K562 (cell line): ENCODE measurements around the gene PTRH2. TPM values are rescaled to one million over a fixed set of nuclear protein-coding genes. Genes with fewer than 3 reads are reported as not detected.

ENCODE experiments used
- ATAC-seq: fragments of 200-7000 bp; cut with Tn5 transposase; 3 replicates; pipeline ENCODE4 v1.9.1; 2020; ENCODE audit warnings: moderate library complexity
- BruUV-seq: library from RNA; stranded (reverse); fragments of 400-500 nt; replicated peaks from 2 replicates; lab custom pipeline; 2021; lab: Mats Ljungman, UMichigan
- CTCF ChIA-PET: fragments of 300-600 bp; formaldehyde crosslinking; extraction: SDS; loops from one replicate; lab custom pipeline; 2021; ENCODE audit warnings: low intra/inter-chr PET ratio; lab: Yijun Ruan, JAX
- POLR2A ChIA-PET: fragments of 300-600, 350-650 bp; sonication (Branson Sonifier 250); formaldehyde crosslinking; extraction: SDS; loops from one replicate; lab custom pipeline; 2021; ENCODE audit warnings: antibody characterized with exemption, inconsistent platforms; lab: Yijun Ruan, JAX
- DNase-seq, 4 experiments: peaks; one replicate each; pipeline versions ENCODE4 v3.0.0 to v3.0.0-alpha.2; 2011 to 2018; ENCODE audit warnings: low spot score in 3 of 4, mixed read lengths in 3 of 4; ENCODE audit errors: extremely low read depth in 1 of 4
- FAIRE-seq: peaks from 2 replicates; lab custom pipeline; 2011; peaks lifted over from hg19 to GRCh38; lab: Jason Lieb, UNC
- H2AFZ ChIP-seq: 2 replicates; pipeline ENCODE4 v1.6.0; 2011; ENCODE audit warnings: low read depth, low read length, control low read depth, inconsistent platforms
- H3K27ac ChIP-seq: fragments of 200-600 bp; 3 replicates; pipeline ENCODE4 v1.8.0; 2011; ENCODE audit warnings: low read depth, mild to moderate bottlenecking, control low read depth, inconsistent platforms, low read length, moderate library complexity, mixed read lengths; ENCODE audit errors: extremely low read depth
- H3K27me3 ChIP-seq, 2 experiments: fragments of 300-600 bp in 1 of 2; 2 replicates in 1 of 2; 3 replicates in 1 of 2; pipeline versions ENCODE4 v1.6.0 to v1.8.0; 2011; ENCODE audit warnings: inconsistent platforms in 2 of 2, low read length in 2 of 2, mild to moderate bottlenecking in 1 of 2, mixed read lengths in 1 of 2, moderate library complexity in 1 of 2; ENCODE audit not compliant: control insufficient read depth in 2 of 2, insufficient read depth in 2 of 2
- H3K36me3 ChIP-seq: fragments of 300-600 bp; 3 replicates; pipeline ENCODE4 v1.8.0; 2011; ENCODE audit warnings: mild to moderate bottlenecking, low read length, inconsistent platforms; ENCODE audit not compliant: control insufficient read depth, insufficient read depth
- H3K4me1 ChIP-seq, 2 experiments: fragments of 200-600 bp in 1 of 2; replicated peaks in 1 of 2; 2 replicates in 1 of 2; 3 replicates in 1 of 2; pipeline versions ENCODE4 v1.5.1 to v1.8.0; 2011; ENCODE audit warnings: inconsistent platforms in 2 of 2, low read length in 2 of 2, mild to moderate bottlenecking in 1 of 2, mixed read lengths in 1 of 2, moderate library complexity in 1 of 2; ENCODE audit not compliant: control insufficient read depth in 2 of 2, insufficient read depth in 2 of 2
- H3K4me2 ChIP-seq: 2 replicates; pipeline ENCODE4 v1.6.1; 2011; ENCODE audit warnings: low read length, control low read depth, inconsistent platforms, mixed read lengths; ENCODE audit not compliant: insufficient read depth
- H3K4me3 ChIP-seq: fragments of 200-600 bp; sonication (generic), shearing (Covaris generic); 2 replicates; pipeline ENCODE4 v1.5.1; 2016; ENCODE audit warnings: control low read depth, inconsistent platforms
- H3K79me2 ChIP-seq: fragments of 200-600 bp; 3 replicates; pipeline ENCODE4 v1.8.0; 2011; ENCODE audit warnings: low read length, inconsistent platforms; ENCODE audit not compliant: control insufficient read depth, insufficient read depth
- H3K9ac ChIP-seq, 2 experiments: 2 replicates each; pipeline versions ENCODE4 v1.6.0 to v1.6.1; 2011; ENCODE audit warnings: low read depth in 2 of 2, low read length in 2 of 2, control low read depth in 1 of 2, inconsistent platforms in 1 of 2, mild to moderate bottlenecking in 1 of 2, mixed read lengths in 1 of 2; ENCODE audit not compliant: insufficient read depth in 1 of 2
- H3K9me1 ChIP-seq: one replicate; pipeline ENCODE4 v1.6.0; 2011; ENCODE audit warnings: inconsistent platforms, mild to moderate bottlenecking, low read length, moderate library complexity; ENCODE audit not compliant: control insufficient read depth, insufficient read depth
- H3K9me3 ChIP-seq: replicated peaks from 2 replicates; pipeline ENCODE4 v1.5.1; 2011; ENCODE audit warnings: low read depth, low read length, inconsistent platforms; ENCODE audit not compliant: control insufficient read depth, insufficient read depth
- H4K20me1 ChIP-seq: replicated peaks from 2 replicates; pipeline ENCODE4 v1.6.1; 2011; ENCODE audit warnings: low read length, inconsistent platforms, mixed read lengths; ENCODE audit not compliant: control insufficient read depth, insufficient read depth
- KDM4B ChIP-seq, 2 experiments: fragments of 450-650 bp in 1 of 2; sonication (generic) in 1 of 2; IDR thresholded peaks; 2 replicates each; pipeline ENCODE4 v1.6.1; 2016 to 2017; ENCODE audit warnings: borderline replicate concordance in 2 of 2, antibody characterized with exemption in 1 of 2, low read depth in 1 of 2, mild to moderate bottlenecking in 1 of 2
- PCBP1 ChIP-seq: fragments of 200-400 bp; formaldehyde crosslinking; IDR thresholded peaks from 2 replicates; pipeline ENCODE4 v1.6.1; 2018; ENCODE audit warnings: mild to moderate bottlenecking, low read depth, low read length; ENCODE audit not compliant: poor library complexity, severe bottlenecking
- PTTG1 ChIP-seq: fragments of 450-650 bp; IDR thresholded peaks from 2 replicates; pipeline ENCODE4 v1.6.1; 2016; ENCODE audit warnings: low read depth, mild to moderate bottlenecking, missing genetic modification characterization, missing compliant biosample characterization
- SIRT6 ChIP-seq: IDR thresholded peaks from one replicate; pipeline ENCODE4 v1.6.1; 2012; ENCODE audit warnings: low read depth, mild to moderate bottlenecking, control low read depth, inconsistent platforms, low read length, moderate library complexity
- ZNF12 ChIP-seq: sonication (generic); formaldehyde crosslinking; IDR thresholded peaks from 2 replicates; pipeline ENCODE4 v1.4.0; 2020; ENCODE audit warnings: mild to moderate bottlenecking, missing genetic modification reagents
- ZNF282 ChIP-seq: sonication (generic); formaldehyde crosslinking; IDR thresholded peaks from 2 replicates; pipeline ENCODE4 v1.8.1; 2023; ENCODE audit warnings: missing genetic modification reagents
- ZNF764 ChIP-seq: fragments of 250-450 bp; sonication (Bioruptor Pico); IDR thresholded peaks from 2 replicates; pipeline ENCODE4 v1.4.0; 2020; ENCODE audit warnings: low read depth, mild to moderate bottlenecking, moderate library complexity
- WGBS: fragments of 100-300 bp; shearing (Covaris generic); methylation state at CpG from one replicate; pipeline ENCODE4 v1.1.6; 2016; ENCODE audit warnings: low coverage, mixed read lengths; ENCODE audit not compliant: insufficient coverage; ENCODE audit errors: missing lambda C conversion rate; 5-methylcytosine and 5-hydroxymethylcytosine counted together
- in situ Hi-C: fragments of 300-500 bp; cut with MboI; formaldehyde crosslinking; loops from 4 replicates; pipeline ENCODE4 v1.15.0; 2018; ENCODE audit warnings: inconsistent platforms, mixed read lengths
- intact Hi-C: fragments of 100-400 bp; cut with micrococcal nuclease; formaldehyde crosslinking; loops from 2 replicates; pipeline ENCODE4 v1.14.2; 2022
- polyA plus RNA-seq, 8 experiments: library from polyadenylated mRNA; depleted of rRNA in 4 of 8; stranded (reverse) in 5 of 8; unstranded in 3 of 8; fragments of >200 nt; fragmentation: Nextera tagmentation in 2 of 8; fragmentation: Illumina TruSeq in 1 of 8; extraction: Ambion mirVana in 2 of 8; extraction: Trizol in 1 of 8; gene quantifications; 2 replicates each; pipeline versions ENCODE4 v1.2.1 to v1.2.3, GENCODE V29; 2011 to 2014; ENCODE audit warnings: inconsistent platforms in 1 of 8, missing spikeins in 1 of 8
- total RNA-seq, 7 experiments: library from RNA; depleted of rRNA in 6 of 7; stranded (reverse); fragments of >200 nt in 6 of 7; fragmentation: Illumina TruSeq in 2 of 7; extraction: Trizol in 2 of 7; gene quantifications; 2 replicates each; pipeline versions ENCODE4 v1.2.1 to v1.2.3, GENCODE V29; 2011 to 2021; ENCODE audit warnings: low replicate concordance in 1 of 7
- TF ChIP-seq, protein P1 (sequence below), 3 experiments: fragments of 200-800 bp in 1 of 3; sonication (Bioruptor generic) in 1 of 3; sonication (generic) in 1 of 3; formaldehyde crosslinking in 1 of 3; IDR thresholded peaks; 2 replicates each; pipeline versions ENCODE4 v1.6.1 to v1.8.0; 2016 to 2022; ENCODE audit warnings: mild to moderate bottlenecking in 2 of 3, missing compliant biosample characterization in 2 of 3, missing genetic modification characterization in 2 of 3, missing genetic modification reagents in 1 of 3
- TF ChIP-seq, protein P2 (sequence below), 2 experiments: fragments of 450-650 bp; conservative IDR thresholded peaks; 2 replicates each; pipeline ENCODE4 v1.6.1; 2017; ENCODE audit warnings: mild to moderate bottlenecking in 2 of 2, moderate library complexity in 2 of 2
- TF ChIP-seq, protein P3 (sequence below): fragments of 450-650 bp; IDR thresholded peaks from 2 replicates; pipeline ENCODE4 v1.6.1; 2016; ENCODE audit warnings: borderline replicate concordance

PTRH2 gene
- total and polyA plus RNA-seq, 9 of the 15 experiments (the other 6 are each of a cell fraction or from before 2014, with no cell fraction given), result 53.1 to 210 (median 126) TPM

- TF ChIP-seq, protein P1, sequence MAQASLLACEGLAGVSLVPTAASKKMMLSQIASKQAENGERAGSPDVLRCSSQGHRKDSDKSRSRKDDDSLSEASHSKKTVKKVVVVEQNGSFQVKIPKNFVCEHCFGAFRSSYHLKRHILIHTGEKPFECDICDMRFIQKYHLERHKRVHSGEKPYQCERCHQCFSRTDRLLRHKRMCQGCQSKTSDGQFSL (CRISPR knock-in tag; IDR thresholded peaks at IDR 0.05), result no peak
- TF ChIP-seq, protein P1 (tag; IDR thresholded peaks at IDR 0.05), result no peak
- TF ChIP-seq ZNF282 (CRISPR knock-in tag) (no peak), PTTG1 (tag) (no peak), SIRT6 (peak; percentile 34), ZNF764 (CRISPR knock-in tag) (no peak)
- TF ChIP-seq, protein P2, sequence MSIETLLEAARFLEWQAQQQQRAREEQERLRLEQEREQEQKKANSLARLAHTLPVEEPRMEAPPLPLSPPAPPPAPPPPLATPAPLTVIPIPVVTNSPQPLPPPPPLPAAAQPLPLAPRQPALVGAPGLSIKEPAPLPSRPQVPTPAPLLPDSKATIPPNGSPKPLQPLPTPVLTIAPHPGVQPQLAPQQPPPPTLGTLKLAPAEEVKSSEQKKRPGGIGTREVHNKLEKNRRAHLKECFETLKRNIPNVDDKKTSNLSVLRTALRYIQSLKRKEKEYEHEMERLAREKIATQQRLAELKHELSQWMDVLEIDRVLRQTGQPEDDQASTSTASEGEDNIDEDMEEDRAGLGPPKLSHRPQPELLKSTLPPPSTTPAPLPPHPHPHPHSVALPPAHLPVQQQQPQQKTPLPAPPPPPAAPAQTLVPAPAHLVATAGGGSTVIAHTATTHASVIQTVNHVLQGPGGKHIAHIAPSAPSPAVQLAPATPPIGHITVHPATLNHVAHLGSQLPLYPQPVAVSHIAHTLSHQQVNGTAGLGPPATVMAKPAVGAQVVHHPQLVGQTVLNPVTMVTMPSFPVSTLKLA (conservative IDR thresholded peaks at IDR 0.05), result no peak
- TF ChIP-seq, all 486 proteins: peak for 2
Observed at GRCh38 chr17:59693582-59693981, 13.6 kb downstream of the PTRH2 start (continued).

- H2AFZ ChIP-seq, result no peak overlapping the region
- H3K36me3 ChIP-seq, result peaks cover 91% of the 10 kb centered on the region
- no peak overlapping the region for H3K27ac ChIP-seq
- H3K4me2 ChIP-seq, result no peak overlapping the region
- 0 out of 2 replicates have a peak, but pooled peaks cover 5% of the 10 kb centered on the region for H4K20me1 ChIP-seq
- WGBS, result 83% methylated on average over 2 of the region's 2 CpGs
- ChIA-PET POLR2A (interaction anchor here (1.0 to 4.5 kb wide), 4 partner anchors 9 to 160 kb away, joined by 3 to 19 read pairs (median 3); partner anchors contain the start of genes PTRH2 and VMP1), CTCF (no interaction called here)
- H3K9me1 ChIP-seq, result no peaks in the 10 kb centered on the region
- H3K9me3 ChIP-seq, result no peaks in the 10 kb centered on the region
- H3K27me3 ChIP-seq, result no peaks in the 10 kb centered on the region
- intact Hi-C loops (no loop called here), in situ Hi-C loops (no loop called here)
- BruUV-seq, result no TSS peak
- DNase-seq, result no peak
- peaks cover 7 to 24% of the 10 kb centered on the region in 2 experiments; a peak in 4 of 5 replicates for H3K4me1 ChIP-seq
- H3K79me2 ChIP-seq, result peaks cover 67% of the 10 kb centered on the region
- no peak for FAIRE-seq
- no peak for ATAC-seq
- H3K9ac ChIP-seq, result no peak overlapping the region
- H3K4me3 ChIP-seq, result no peak overlapping the region
- no peak for TF ChIP-seq ZNF12 (CRISPR knock-in tag)
- TF ChIP-seq PCBP1, result no peak
- no peak for TF ChIP-seq SIRT6
- TF ChIP-seq, protein P3, sequence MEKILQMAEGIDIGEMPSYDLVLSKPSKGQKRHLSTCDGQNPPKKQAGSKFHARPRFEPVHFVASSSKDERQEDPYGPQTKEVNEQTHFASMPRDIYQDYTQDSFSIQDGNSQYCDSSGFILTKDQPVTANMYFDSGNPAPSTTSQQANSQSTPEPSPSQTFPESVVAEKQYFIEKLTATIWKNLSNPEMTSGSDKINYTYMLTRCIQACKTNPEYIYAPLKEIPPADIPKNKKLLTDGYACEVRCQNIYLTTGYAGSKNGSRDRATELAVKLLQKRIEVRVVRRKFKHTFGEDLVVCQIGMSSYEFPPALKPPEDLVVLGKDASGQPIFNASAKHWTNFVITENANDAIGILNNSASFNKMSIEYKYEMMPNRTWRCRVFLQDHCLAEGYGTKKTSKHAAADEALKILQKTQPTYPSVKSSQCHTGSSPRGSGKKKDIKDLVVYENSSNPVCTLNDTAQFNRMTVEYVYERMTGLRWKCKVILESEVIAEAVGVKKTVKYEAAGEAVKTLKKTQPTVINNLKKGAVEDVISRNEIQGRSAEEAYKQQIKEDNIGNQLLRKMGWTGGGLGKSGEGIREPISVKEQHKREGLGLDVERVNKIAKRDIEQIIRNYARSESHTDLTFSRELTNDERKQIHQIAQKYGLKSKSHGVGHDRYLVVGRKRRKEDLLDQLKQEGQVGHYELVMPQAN, result no peak
- TF ChIP-seq KDM4B (IDR thresholded peaks at IDR 0.05; ENCODE audit: borderline replicate concordance in 2 of 2, low read depth in 1 of 2), result no peak
Observed at GRCh38 chr17:59688496-59688895, 18.7 kb downstream of the PTRH2 start.
